ENCODE results near the gene DENND1A.

- TF ChIP-seq CTCF (IDR thresholded peaks at IDR 0.05; ENCODE audit: low read depth, low read length, missing input control) (no peak), TAF1 (conservative IDR thresholded peaks at IDR 0.05) (no peak), HNF4G (IDR thresholded peaks at IDR 0.05) (no peak), EGR1 (IDR thresholded peaks at IDR 0.05; ENCODE audit: low read depth in 2 of 2) (no peak), ATF3 (IDR thresholded peaks at IDR 0.05) (no peak), RAD21 (IDR thresholded peaks at IDR 0.05) (no peak), RXRA (IDR thresholded peaks at IDR 0.05) (no peak), JUND (IDR thresholded peaks at IDR 0.05) (no peak)
- TF ChIP-seq, protein P1, sequence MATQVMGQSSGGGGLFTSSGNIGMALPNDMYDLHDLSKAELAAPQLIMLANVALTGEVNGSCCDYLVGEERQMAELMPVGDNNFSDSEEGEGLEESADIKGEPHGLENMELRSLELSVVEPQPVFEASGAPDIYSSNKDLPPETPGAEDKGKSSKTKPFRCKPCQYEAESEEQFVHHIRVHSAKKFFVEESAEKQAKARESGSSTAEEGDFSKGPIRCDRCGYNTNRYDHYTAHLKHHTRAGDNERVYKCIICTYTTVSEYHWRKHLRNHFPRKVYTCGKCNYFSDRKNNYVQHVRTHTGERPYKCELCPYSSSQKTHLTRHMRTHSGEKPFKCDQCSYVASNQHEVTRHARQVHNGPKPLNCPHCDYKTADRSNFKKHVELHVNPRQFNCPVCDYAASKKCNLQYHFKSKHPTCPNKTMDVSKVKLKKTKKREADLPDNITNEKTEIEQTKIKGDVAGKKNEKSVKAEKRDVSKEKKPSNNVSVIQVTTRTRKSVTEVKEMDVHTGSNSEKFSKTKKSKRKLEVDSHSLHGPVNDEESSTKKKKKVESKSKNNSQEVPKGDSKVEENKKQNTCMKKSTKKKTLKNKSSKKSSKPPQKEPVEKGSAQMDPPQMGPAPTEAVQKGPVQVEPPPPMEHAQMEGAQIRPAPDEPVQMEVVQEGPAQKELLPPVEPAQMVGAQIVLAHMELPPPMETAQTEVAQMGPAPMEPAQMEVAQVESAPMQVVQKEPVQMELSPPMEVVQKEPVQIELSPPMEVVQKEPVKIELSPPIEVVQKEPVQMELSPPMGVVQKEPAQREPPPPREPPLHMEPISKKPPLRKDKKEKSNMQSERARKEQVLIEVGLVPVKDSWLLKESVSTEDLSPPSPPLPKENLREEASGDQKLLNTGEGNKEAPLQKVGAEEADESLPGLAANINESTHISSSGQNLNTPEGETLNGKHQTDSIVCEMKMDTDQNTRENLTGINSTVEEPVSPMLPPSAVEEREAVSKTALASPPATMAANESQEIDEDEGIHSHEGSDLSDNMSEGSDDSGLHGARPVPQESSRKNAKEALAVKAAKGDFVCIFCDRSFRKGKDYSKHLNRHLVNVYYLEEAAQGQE (IDR thresholded peaks at IDR 0.05): no peak
Observed at GRCh38 chr9:123616707-123617106, 313.2 kb downstream of the DENND1A start.
